HPDE6-E6E7 (cell line): ENCODE measurements around the gene GRSF1.
"Not testable (repeated sequence)": the region's sequence is repeated elsewhere in the genome, so short reads cannot be mapped to it uniquely, and the experiment has no call there.

ENCODE experiments used
- DNase-seq: peaks from one replicate; pipeline ENCODE4 v3.0.0; 2011; ENCODE audit warnings: missing footprints; ENCODE audit errors: extremely low spot score

Gene GRSF1

DNA sequence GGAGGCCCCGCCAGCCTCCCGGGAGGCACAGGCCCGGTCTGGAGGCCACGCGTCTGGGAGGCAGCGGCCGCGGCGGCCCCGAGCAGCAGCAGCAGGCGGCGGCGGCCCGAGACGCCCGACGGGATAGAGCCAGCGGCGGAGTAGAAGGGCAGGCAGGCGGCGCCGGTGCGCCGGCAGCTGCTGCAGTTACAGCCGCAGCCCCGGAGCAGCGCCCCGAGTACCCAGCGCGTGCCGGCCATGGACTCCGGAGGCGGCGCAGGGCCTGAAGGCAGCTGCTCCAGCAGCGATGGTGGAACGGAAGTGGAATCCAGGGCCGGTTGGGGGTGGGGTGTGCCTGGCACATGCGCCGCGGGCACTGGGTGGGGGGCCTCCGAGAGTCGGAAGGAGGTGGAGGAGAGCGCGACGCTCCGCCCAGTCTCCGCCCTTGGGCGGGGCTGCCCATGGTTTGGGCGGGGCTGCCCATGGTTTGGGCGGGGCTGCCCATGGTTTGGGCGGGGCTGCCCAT is at the start of gene GRSF1:
Gene GRSF1, minus strand, starts transcription at position 302 of the 505 bp plus-strand sequence. Its CDS starts 63 bp downstream, at position 239.
- peak; percentile 86 for DNase-seq

DNA sequence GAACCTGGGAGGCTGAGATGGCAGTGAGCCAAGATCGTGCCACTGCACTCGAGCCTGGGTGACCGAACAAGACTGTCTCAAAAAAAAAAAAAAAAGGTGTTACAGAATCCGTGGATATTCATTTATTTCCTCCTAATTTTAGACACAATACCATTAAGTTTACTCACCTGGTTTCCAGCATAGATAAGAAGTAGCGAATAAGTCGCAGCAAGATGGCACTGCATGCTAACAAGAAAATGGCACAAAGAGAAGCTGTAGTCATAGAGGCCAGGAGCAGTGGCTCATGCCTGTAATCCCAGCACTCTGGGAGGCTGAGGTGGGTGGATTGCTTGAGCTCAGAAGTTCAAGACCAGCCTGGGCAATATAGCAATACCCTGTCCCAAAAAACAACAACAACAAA is 45.5 kb upstream of the GRSF1 start:
- no peak for DNase-seq

DNA sequence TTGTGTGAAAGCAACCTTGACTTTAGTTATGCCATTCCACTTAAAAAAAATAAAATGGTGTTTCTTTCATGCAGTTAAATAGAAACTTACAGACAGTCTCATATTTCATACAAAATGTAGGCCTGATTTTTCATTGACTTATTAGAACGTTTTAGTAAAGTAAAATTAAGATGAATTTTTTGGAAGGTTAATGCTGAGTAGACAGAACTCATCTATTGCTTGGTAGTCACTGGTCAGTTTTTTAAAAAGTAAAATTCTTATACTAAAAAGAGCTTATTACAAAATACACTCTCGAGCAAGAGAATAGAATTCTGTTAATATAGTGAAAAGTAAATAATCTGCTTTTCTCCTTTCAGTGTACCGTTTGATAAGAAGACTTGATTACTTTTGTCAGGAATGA is 41.0 kb upstream of the GRSF1 start:
- DNase-seq: no peak

- no peak for DNase-seq
These were observed 37.9 kb upstream of the GRSF1 start for GRCh38 chr4:70877556-70877955.

DNA sequence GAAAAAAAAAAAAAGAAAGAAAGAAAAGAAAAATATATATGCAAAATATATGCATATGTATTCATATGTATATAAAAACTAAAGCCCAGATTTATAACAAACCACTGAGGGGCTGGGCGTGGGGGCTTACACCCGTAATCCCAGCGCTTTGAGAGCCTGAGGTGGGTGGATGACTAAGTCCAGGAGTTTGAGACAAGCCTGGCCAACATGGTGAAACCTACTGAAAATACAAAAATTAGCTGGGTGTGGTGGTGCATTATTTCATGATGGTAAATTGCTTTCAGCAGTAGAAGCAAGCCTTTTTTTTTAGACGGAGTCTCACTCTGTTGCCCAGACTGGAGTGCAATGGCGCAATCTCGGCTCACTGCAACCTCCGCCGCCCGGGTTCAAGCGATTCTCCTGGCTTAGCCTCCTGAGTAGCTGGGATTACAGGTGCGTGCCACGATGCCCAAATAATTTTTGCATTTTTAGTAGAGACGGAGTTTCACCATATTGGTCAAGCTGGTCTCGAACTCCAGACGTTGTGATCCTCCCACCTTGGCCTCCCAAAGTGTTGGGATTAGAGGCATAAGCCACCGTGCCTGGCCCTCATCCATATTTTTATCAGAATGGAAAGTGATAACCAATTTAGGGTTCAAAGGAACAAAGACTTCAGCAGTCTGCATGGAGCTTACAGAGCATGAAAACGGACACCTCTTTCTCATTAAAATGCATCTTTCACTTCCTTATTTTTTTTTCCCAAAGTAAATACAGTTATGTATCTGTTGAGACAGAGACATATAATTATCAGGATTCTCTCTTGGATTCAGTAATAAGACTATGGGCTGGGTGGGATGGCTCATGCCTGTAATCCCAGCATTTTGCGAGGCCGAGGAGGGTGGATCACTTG is 34.8 kb upstream of the GRSF1 start:
- no peak for DNase-seq

- DNase-seq: no peak
These were observed 33.5 kb upstream of the GRSF1 start for GRCh38 chr4:70873216-70873615.

GRCh38 chr4:70868778-70869177 is 29.1 kb upstream of the GRSF1 start:
- DNase-seq: no peak

DNA sequence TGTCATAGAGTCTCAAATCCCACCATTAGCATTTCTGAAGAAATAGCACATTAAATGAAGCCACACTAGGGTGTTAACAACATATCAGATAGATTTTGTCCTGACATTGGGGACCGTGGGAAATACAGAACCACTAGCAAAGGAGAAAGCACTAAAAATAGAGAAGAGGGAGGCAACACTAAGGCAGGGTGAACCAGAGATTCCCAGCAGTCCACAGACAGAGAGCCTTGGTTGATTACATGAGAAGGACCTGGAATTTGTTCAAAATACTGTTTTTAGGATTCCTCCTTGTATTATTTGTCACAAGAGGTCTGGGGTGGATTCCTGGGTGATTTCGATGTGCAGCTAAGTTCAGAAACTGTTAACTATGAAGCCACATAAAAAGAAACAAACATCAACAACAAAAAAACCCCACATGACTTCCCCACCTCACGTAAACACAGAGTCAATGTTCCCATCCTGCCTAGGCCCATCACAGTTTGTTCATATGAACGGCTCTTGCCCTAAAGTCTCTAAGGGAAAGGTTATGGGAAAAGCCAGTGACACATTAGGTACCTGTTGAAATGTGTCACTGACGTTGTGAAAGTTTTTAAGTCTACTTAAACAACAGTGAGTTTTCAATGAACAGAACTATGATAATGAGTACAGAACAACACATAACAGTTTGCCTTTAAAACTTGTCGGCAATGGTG is 23.6 kb upstream of the GRSF1 start:
- DNase-seq: no peak

- no peak for DNase-seq
These were observed 19.4 kb upstream of the GRSF1 start for GRCh38 chr4:70859066-70859465.

GRCh38 chr4:70858454-70858853 is 18.8 kb upstream of the GRSF1 start:
- no peak for DNase-seq

DNA sequence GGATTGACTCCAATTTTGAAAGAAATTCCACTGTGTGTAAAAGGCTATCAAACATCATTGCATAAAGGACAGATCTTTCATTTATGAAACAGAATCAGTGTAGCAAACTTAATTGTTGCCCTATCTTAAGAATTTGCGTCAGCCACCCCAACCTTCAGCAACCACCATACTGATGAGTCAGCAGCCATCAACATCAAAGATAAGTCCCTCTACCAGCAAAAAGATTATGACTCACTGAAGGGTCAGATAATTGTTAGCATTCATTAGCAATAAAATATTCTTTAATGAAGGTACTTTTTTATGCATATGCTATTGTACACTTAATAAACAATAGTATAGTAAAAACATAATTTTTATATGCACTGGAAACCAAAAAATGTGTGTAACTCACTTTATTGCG is 15.8 kb upstream of the GRSF1 start:
- no peak for DNase-seq

GRCh38 chr4:70849291-70849690 is 9.6 kb upstream of the GRSF1 start:
- DNase-seq: no peak

GRCh38 chr4:70844180-70844579 is 4.5 kb upstream of the GRSF1 start:
- no peak for DNase-seq

- no peak for DNase-seq
These were observed 3.2 kb upstream of the GRSF1 start for GRCh38 chr4:70842761-70843435.

DNA sequence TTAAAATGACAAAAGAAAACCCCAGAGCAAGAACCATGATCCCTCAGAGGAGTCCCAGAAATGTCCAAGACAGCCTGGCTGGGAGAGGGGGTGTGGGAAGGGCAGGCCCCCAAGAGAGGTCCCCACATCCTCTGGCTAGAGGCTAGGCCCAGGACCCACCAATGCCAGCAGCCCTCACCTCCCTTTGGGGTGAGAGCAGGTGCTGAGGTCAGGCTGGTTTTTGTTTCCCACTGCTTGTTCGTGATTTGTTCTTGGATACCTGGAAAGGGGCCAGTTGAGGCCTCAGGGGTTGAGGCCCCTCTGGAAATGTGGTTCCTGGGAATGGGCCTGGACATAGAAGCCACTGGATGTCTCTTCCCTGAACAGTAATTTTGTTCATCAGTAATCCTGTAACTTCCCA is 2.3 kb upstream of the GRSF1 start:
- no peak for DNase-seq

DNA sequence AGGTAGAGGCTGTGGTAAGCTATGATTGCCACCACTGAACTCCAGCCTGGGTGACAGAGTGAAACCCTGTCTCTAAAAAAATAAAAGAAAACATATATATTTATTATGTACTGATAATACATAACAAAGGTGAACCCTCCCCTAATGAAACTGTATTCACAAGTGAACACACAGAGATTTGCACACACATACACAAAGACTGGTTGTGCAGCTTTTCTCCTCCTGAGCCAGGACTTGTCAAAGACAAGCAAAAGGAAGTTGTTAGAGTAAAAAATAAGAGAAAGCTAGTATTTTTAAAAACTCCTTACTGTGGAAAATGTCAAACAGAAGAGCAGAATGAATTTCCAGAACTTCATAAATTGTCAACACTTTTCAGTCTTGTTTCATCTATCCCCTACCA is 1.5 kb upstream of the GRSF1 start:
- DNase-seq: no peak

GRCh38 chr4:70840631-70841030 is 941 bp upstream of the GRSF1 start:
- not testable (repeated sequence) for DNase-seq

DNA sequence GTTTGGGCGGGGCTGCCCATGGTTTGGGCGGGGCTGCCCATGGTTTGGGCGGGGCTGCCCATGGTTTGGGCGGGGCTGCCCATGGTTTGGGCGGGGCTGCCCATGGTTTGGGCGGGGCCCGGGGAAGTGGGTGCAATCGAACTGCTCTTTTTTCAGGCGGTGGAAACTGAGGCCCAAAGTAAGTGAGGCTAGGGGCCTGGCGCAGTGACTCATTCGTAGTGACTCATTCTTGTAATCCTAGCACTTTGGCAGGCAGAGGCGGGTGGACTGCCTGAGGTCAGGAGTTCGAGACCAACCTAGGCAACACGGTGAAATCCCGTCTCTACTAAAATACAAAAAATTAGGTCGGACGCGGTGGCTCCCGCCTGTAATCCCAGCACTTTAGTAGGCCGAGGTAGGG is 447 bp upstream of the GRSF1 start:
- not testable (repeated sequence) for DNase-seq

- DNase-seq: peak; percentile 42
These were observed 763 bp downstream of the GRSF1 start for GRCh38 chr4:70838666-70839588.

DNA sequence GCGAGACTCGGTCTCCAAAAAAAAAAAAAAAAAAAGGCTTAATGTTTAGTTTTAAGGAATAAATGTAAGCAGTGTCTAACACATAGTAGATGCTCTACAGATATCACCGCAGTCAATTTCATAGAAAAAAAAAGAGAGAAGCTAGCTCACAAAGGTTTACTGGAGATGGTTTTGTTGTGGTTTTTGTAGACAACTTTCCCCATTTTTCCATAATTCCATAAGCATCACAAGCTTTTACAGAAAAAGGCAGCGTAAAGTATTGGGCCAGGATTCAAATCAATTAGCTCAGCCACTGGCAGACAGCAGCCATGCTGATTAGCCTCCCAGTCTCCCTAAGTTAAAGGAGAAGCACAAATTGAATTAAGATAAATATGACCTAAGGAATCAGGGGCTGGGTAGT is 1.5 kb downstream of the GRSF1 start:
- no peak for DNase-seq

DNA sequence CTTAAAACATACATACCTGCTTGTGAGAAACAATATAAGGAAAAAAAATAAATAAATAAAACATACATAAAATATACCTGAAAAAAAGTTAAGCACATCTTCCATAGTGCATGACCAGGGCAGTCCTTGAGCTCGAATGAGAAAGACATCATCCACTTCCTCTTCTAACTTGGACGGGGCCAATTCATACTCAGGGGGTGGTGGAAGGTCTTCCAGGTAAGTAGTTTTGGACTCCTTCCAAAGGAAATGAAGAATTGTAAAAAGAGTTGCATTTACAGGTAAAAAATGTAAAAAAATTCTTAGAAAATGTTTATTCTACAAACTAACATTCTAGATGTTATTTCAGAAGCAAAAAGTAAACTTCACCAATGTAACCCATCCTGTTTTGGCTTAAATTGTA is 3.6 kb downstream of the GRSF1 start:
- no peak for DNase-seq
